GM23338 (cell line): ENCODE measurements around the gene NAA10. TPM values are rescaled to one million over a fixed set of nuclear protein-coding genes. Genes with fewer than 3 reads are reported as not detected.

Source experiments
- ATAC-seq: fragments of 200-7000 bp; cut with Tn5 transposase; 3 replicates; pipeline ENCODE4 v1.9.1; 2020
- DNase-seq: peaks from one replicate; pipeline ENCODE4 v3.0.0-alpha.2; 2015; ENCODE audit warnings: low spot score
- H2AFZ ChIP-seq: fragments of 200-600 bp; sonication (generic); 2 replicates; pipeline ENCODE4 v1.8.0; 2016; ENCODE audit warnings: antibody characterized with exemption, mild to moderate bottlenecking, moderate library complexity
- H3F3A ChIP-seq: fragments of 200-600 bp; sonication (generic); replicated peaks from 2 replicates; pipeline ENCODE4 v1.8.0; 2017; ENCODE audit warnings: antibody characterized with exemption, mixed run types, low read depth
- H3K27ac ChIP-seq: fragments of 200-600 bp; sonication (generic); 2 replicates; pipeline ENCODE4 v1.6.1; 2016; ENCODE audit warnings: low read depth
- H3K27me3 ChIP-seq: fragments of 200-600 bp; sonication (generic); 2 replicates; pipeline ENCODE4 v1.8.0; 2016; ENCODE audit warnings: mild to moderate bottlenecking, mixed run types, moderate library complexity; ENCODE audit not compliant: insufficient read depth
- H3K36me3 ChIP-seq: fragments of 200-600 bp; sonication (generic); 2 replicates; pipeline ENCODE4 v1.8.0; 2016; ENCODE audit warnings: mild to moderate bottlenecking; ENCODE audit not compliant: insufficient read depth
- H3K4me1 ChIP-seq: fragments of 200-600 bp; sonication (generic); 2 replicates; pipeline ENCODE4 v1.8.0; 2016; ENCODE audit warnings: mild to moderate bottlenecking, moderate library complexity; ENCODE audit not compliant: insufficient read depth
- H3K4me2 ChIP-seq: fragments of 200-600 bp; sonication (generic); 2 replicates; pipeline ENCODE4 v1.7.1; 2017; ENCODE audit warnings: mixed run types
- H3K4me3 ChIP-seq: fragments of 200-600 bp; sonication (generic); 2 replicates; pipeline ENCODE4 v1.6.1; 2016; ENCODE audit warnings: mixed run types
- H3K79me2 ChIP-seq: fragments of 200-600 bp; sonication (generic); replicated peaks from 2 replicates; pipeline ENCODE4 v1.8.0; 2017; ENCODE audit warnings: mild to moderate bottlenecking; ENCODE audit not compliant: insufficient read depth
- H3K9me2 ChIP-seq: fragments of 200-600 bp; sonication (generic); 2 replicates; pipeline ENCODE4 v1.8.0; 2017; ENCODE audit not compliant: insufficient read depth
- H4K20me1 ChIP-seq: fragments of 200-600 bp; sonication (generic); replicated peaks from 2 replicates; pipeline ENCODE4 v1.8.0; 2017; ENCODE audit warnings: mild to moderate bottlenecking; ENCODE audit not compliant: insufficient read depth
- H3K27ac Mint-ChIP-seq: 2 replicates; pipeline ENCODE4 v1.8.0; 2020; ENCODE audit warnings: inconsistent platforms, mild to moderate bottlenecking, moderate library complexity, mixed read lengths
- H3K27me3 Mint-ChIP-seq: 3 replicates; pipeline ENCODE4 v1.8.0; 2022; ENCODE audit warnings: low read depth, mild to moderate bottlenecking, moderate library complexity, mixed read lengths, inconsistent platforms; ENCODE audit not compliant: insufficient read depth, poor library complexity
- H3K36me3 Mint-ChIP-seq: 3 replicates; pipeline ENCODE4 v1.8.0; 2021; ENCODE audit warnings: low read depth, mild to moderate bottlenecking, inconsistent platforms, moderate library complexity, mixed read lengths
- H3K4me1 Mint-ChIP-seq: 3 replicates; pipeline ENCODE4 v1.8.0; 2020; ENCODE audit warnings: mild to moderate bottlenecking, inconsistent platforms, mixed read lengths
- H3K4me3 Mint-ChIP-seq: 3 replicates; pipeline ENCODE4 v1.8.0; 2021; ENCODE audit warnings: moderate library complexity, mild to moderate bottlenecking, inconsistent platforms, mixed read lengths
- H3K9me3 Mint-ChIP-seq: 3 replicates; pipeline ENCODE4 v1.8.0; 2020; ENCODE audit warnings: moderate library complexity, mild to moderate bottlenecking, inconsistent platforms, mixed read lengths
- CREB1 ChIP-seq: fragments of 250-450 bp; sonication (Bioruptor Pico); IDR thresholded peaks from 2 replicates; pipeline ENCODE4 v1.5.0; 2020; ENCODE audit warnings: low read depth, mild to moderate bottlenecking, moderate library complexity
- EZH2 ChIP-seq: fragments of 200-600 bp; sonication (generic); IDR thresholded peaks from one replicate; pipeline ENCODE4 v1.8.0; 2017; ENCODE audit warnings: antibody characterized with exemption, mild to moderate bottlenecking, low read depth; ENCODE audit not compliant: unreplicated experiment
- JUNB ChIP-seq: IDR thresholded peaks from one replicate; pipeline ENCODE4 v1.6.1; 2016; ENCODE audit warnings: antibody characterized with exemption; ENCODE audit not compliant: unreplicated experiment
- NANOG ChIP-seq: IDR thresholded peaks from 2 replicates; pipeline ENCODE4 v1.6.1; 2016; ENCODE audit warnings: antibody characterized with exemption, borderline replicate concordance
- POLR2AphosphoS5 ChIP-seq: IDR thresholded peaks from 2 replicates; pipeline ENCODE4 v1.6.1; 2016; ENCODE audit warnings: antibody characterized with exemption, low read depth
- STAT1 ChIP-seq: IDR thresholded peaks from one replicate; pipeline ENCODE4 v1.6.1; 2016; ENCODE audit warnings: antibody characterized with exemption; ENCODE audit not compliant: unreplicated experiment
- ZNF114 ChIP-seq: fragments of 250-450 bp; sonication (Bioruptor Pico); IDR thresholded peaks from 2 replicates; pipeline ENCODE4 v1.5.0; 2020; ENCODE audit warnings: mild to moderate bottlenecking, moderate library complexity
- ZNF331 ChIP-seq: fragments of 250-450 bp; sonication (Bioruptor Pico); IDR thresholded peaks from 2 replicates; pipeline ENCODE4 v1.5.0; 2020; ENCODE audit warnings: low read depth, mild to moderate bottlenecking, moderate library complexity
- polyA plus RNA-seq: library from polyadenylated mRNA; unstranded; fragments of >200 nt; fragmentation: Nextera tagmentation; extraction: Ambion mirVana; gene quantifications from 2 replicates; pipeline ENCODE4 v1.2.1, GENCODE V29; 2016
- total RNA-seq: library from RNA; depleted of rRNA; stranded (reverse); fragments of >200 nt; shearing (Covaris generic); gene quantifications from 2 replicates; pipeline ENCODE4 v1.2.3, GENCODE V29; 2014
- TF ChIP-seq, protein P1 (sequence below): IDR thresholded peaks from 2 replicates; pipeline ENCODE4 v1.6.1; 2016; ENCODE audit warnings: antibody characterized with exemption
- TF ChIP-seq, protein P2 (sequence below): fragments of 250-450 bp; sonication (Bioruptor Pico); IDR thresholded peaks from 2 replicates; pipeline ENCODE4 v1.5.0; 2020; ENCODE audit warnings: mild to moderate bottlenecking, moderate library complexity
- TF ChIP-seq, protein P3 (sequence below), 2 experiments: fragments of 200-600 bp in 1 of 2; sonication (generic) in 1 of 2; conservative IDR thresholded peaks; 2 replicates each; pipeline versions ENCODE4 v1.5.1 to v1.6.1; 2016 to 2017; ENCODE audit warnings: antibody characterized with exemption in 2 of 2, low read depth in 2 of 2, mild to moderate bottlenecking in 2 of 2, moderate library complexity in 1 of 2

Gene NAA10
- total and polyA plus RNA-seq, 2 experiments from 2014 or later = 136 to 145 TPM

DNA sequence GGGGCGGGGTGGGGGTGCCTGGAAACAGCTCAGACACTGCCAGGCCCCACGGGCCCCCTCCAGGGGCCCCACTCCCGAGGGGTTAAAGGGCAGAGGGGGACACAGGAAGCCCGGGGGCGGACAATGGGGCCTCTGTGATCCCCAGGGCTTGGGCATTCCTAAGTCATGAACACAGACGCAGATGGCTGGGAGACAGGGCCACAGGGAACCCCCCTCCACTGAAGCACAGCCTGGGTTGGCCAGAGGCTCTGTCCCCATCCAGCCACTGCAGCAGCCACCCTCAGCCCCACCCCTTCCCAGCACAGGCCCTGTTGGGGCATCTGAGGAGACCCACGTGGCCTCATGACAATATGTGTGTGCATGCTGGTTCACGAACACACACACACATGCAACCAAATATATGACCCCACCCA lies 52.7 kb downstream of the NAA10 start:
- Histone ChIP-seq H3K4me1 (peaks cover 27% of the 10 kb centered on the region; the same call in 1 of the 2 replicates), H3K36me3 (no peaks in the 10 kb centered on the region), H3F3A (no peaks in the 10 kb centered on the region), H2AFZ (no peak overlapping the region), H3K27ac (no peak overlapping the region), H3K79me2 (no peaks in the 10 kb centered on the region), H4K20me1 (no peaks in the 10 kb centered on the region), H3K4me3 (no peak overlapping the region), H3K9me2 (no peaks in the 10 kb centered on the region), H3K27me3 (no peaks in the 10 kb centered on the region; the same call in 1 of the 2 replicates), H3K4me2 (no peak overlapping the region)
- Mint-ChIP-seq H3K27me3 (peaks cover 14% of the 10 kb centered on the region), H3K27ac (no peak overlapping the region), H3K4me3 (peak overlapping the region; percentile 17; the same call in 1 of the 3 replicates), H3K36me3 (no peaks in the 10 kb centered on the region; the same call in 2 of the 3 replicates), H3K9me3 (no peaks in the 10 kb centered on the region), H3K4me1 (peaks cover 46% of the 10 kb centered on the region)
- ATAC-seq (no peak), DNase-seq (no peak)
- TF ChIP-seq STAT1 (no peak), ZNF114 (CRISPR knock-in tag) (no peak), POLR2AphosphoS5 (no peak), EZH2 (no peak), CREB1 (no peak), JUNB (no peak), NANOG (no peak), ZNF331 (CRISPR knock-in tag) (no peak)
- TF ChIP-seq, protein P1, sequence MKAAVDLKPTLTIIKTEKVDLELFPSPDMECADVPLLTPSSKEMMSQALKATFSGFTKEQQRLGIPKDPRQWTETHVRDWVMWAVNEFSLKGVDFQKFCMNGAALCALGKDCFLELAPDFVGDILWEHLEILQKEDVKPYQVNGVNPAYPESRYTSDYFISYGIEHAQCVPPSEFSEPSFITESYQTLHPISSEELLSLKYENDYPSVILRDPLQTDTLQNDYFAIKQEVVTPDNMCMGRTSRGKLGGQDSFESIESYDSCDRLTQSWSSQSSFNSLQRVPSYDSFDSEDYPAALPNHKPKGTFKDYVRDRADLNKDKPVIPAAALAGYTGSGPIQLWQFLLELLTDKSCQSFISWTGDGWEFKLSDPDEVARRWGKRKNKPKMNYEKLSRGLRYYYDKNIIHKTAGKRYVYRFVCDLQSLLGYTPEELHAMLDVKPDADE = no peak
- TF ChIP-seq, protein P2, sequence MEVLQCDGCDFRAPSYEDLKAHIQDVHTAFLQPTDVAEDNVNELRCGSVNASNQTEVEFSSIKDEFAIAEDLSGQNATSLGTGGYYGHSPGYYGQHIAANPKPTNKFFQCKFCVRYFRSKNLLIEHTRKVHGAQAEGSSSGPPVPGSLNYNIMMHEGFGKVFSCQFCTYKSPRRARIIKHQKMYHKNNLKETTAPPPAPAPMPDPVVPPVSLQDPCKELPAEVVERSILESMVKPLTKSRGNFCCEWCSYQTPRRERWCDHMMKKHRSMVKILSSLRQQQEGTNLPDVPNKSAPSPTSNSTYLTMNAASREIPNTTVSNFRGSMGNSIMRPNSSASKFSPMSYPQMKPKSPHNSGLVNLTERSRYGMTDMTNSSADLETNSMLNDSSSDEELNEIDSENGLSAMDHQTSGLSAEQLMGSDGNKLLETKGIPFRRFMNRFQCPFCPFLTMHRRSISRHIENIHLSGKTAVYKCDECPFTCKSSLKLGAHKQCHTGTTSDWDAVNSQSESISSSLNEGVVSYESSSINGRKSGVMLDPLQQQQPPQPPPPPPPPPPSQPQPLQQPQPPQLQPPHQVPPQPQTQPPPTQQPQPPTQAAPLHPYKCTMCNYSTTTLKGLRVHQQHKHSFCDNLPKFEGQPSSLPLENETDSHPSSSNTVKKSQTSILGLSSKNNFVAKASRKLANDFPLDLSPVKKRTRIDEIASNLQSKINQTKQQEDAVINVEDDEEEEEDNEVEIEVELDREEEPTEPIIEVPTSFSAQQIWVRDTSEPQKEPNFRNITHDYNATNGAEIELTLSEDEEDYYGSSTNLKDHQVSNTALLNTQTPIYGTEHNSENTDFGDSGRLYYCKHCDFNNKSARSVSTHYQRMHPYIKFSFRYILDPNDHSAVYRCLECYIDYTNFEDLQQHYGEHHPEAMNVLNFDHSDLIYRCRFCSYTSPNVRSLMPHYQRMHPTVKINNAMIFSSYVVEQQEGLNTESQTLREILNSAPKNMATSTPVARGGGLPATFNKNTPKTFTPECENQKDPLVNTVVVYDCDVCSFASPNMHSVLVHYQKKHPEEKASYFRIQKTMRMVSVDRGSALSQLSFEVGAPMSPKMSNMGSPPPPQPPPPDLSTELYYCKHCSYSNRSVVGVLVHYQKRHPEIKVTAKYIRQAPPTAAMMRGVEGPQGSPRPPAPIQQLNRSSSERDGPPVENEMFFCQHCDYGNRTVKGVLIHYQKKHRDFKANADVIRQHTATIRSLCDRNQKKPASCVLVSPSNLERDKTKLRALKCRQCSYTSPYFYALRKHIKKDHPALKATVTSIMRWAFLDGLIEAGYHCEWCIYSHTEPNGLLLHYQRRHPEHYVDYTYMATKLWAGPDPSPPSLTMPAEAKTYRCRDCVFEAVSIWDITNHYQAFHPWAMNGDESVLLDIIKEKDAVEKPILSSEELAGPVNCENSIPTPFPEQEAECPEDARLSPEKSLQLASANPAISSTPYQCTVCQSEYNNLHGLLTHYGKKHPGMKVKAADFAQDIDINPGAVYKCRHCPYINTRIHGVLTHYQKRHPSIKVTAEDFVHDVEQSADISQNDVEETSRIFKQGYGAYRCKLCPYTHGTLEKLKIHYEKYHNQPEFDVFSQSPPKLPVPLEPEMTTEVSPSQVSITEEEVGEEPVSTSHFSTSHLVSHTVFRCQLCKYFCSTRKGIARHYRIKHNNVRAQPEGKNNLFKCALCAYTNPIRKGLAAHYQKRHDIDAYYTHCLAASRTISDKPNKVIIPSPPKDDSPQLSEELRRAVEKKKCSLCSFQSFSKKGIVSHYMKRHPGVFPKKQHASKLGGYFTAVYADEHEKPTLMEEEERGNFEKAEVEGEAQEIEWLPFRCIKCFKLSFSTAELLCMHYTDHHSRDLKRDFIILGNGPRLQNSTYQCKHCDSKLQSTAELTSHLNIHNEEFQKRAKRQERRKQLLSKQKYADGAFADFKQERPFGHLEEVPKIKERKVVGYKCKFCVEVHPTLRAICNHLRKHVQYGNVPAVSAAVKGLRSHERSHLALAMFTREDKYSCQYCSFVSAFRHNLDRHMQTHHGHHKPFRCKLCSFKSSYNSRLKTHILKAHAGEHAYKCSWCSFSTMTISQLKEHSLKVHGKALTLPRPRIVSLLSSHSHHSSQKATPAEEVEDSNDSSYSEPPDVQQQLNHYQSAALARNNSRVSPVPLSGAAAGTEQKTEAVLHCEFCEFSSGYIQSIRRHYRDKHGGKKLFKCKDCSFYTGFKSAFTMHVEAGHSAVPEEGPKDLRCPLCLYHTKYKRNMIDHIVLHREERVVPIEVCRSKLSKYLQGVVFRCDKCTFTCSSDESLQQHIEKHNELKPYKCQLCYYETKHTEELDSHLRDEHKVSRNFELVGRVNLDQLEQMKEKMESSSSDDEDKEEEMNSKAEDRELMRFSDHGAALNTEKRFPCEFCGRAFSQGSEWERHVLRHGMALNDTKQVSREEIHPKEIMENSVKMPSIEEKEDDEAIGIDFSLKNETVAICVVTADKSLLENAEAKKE (CRISPR knock-in tag) = no peak
- TF ChIP-seq, protein P3, sequence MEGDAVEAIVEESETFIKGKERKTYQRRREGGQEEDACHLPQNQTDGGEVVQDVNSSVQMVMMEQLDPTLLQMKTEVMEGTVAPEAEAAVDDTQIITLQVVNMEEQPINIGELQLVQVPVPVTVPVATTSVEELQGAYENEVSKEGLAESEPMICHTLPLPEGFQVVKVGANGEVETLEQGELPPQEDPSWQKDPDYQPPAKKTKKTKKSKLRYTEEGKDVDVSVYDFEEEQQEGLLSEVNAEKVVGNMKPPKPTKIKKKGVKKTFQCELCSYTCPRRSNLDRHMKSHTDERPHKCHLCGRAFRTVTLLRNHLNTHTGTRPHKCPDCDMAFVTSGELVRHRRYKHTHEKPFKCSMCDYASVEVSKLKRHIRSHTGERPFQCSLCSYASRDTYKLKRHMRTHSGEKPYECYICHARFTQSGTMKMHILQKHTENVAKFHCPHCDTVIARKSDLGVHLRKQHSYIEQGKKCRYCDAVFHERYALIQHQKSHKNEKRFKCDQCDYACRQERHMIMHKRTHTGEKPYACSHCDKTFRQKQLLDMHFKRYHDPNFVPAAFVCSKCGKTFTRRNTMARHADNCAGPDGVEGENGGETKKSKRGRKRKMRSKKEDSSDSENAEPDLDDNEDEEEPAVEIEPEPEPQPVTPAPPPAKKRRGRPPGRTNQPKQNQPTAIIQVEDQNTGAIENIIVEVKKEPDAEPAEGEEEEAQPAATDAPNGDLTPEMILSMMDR (conservative IDR thresholded peaks at IDR 0.05; ENCODE audit: low read depth in 2 of 2) = no peak
